H9 (cell line): Measurements from ENCODE around the gene TFF2. TPM values are rescaled to one million over a fixed set of nuclear protein-coding genes. Genes with fewer than 3 reads are reported as not detected.
A peak's percentile ranks its signal among the peaks of the same experiment; 100 is the strongest.

Experiments
- DNase-seq: peaks from one replicate; pipeline ENCODE4 v3.0.0-alpha.2; 2017
- H2AFZ ChIP-seq: one replicate; pipeline ENCODE4 v1.6.1; 2013; ENCODE audit warnings: mild to moderate bottlenecking, low read length, control low read depth, moderate library complexity
- H2AK5ac ChIP-seq: 2 replicates; pipeline ENCODE4 v1.6.1; 2013; ENCODE audit warnings: low read length, control low read depth, mixed read lengths; ENCODE audit not compliant: insufficient read length
- H2BK120ac ChIP-seq: one replicate; pipeline ENCODE4 v1.6.1; 2013; ENCODE audit warnings: low read depth, mild to moderate bottlenecking, low read length, control low read depth, inconsistent platforms; ENCODE audit not compliant: poor library complexity, severe bottlenecking
- H2BK12ac ChIP-seq: 2 replicates; pipeline ENCODE4 v1.6.1; 2013; ENCODE audit warnings: low read length, control low read depth, mixed read lengths, low read depth; ENCODE audit not compliant: insufficient read length
- H2BK15ac ChIP-seq: 2 replicates; pipeline ENCODE4 v1.6.1; 2013; ENCODE audit warnings: low read depth, low read length, control low read depth
- H2BK20ac ChIP-seq: one replicate; pipeline ENCODE4 v1.6.1; 2013; ENCODE audit warnings: low read depth, mild to moderate bottlenecking, low read length, control low read depth, inconsistent platforms; ENCODE audit not compliant: poor library complexity, severe bottlenecking
- H2BK5ac ChIP-seq: 2 replicates; pipeline ENCODE4 v1.6.1; 2013; ENCODE audit warnings: low read length, control low read depth, mixed read lengths; ENCODE audit not compliant: insufficient read length
- H3K14ac ChIP-seq: 2 replicates; pipeline ENCODE4 v1.6.1; 2013; ENCODE audit warnings: low read length, control low read depth; ENCODE audit not compliant: insufficient read depth
- H3K18ac ChIP-seq: 2 replicates; pipeline ENCODE4 v1.6.1; 2013; ENCODE audit warnings: low read depth, mild to moderate bottlenecking, mixed read lengths, low read length, control low read depth; ENCODE audit not compliant: insufficient read length
- H3K23ac ChIP-seq: 2 replicates; pipeline ENCODE4 v1.6.1; 2013; ENCODE audit warnings: low read length, control low read depth, mixed read lengths, low read depth; ENCODE audit not compliant: insufficient read length
- H3K23me2 ChIP-seq: 2 replicates; pipeline ENCODE4 v1.6.1; 2013; ENCODE audit warnings: low read depth, mild to moderate bottlenecking, mixed read lengths, low read length, control low read depth; ENCODE audit not compliant: insufficient read length, poor library complexity, severe bottlenecking
- H3K27ac ChIP-seq: 2 replicates; pipeline ENCODE4 v1.5.1; 2013; ENCODE audit warnings: low read length, control low read depth, mixed read lengths, low read depth; ENCODE audit not compliant: insufficient read length
- H3K27me3 ChIP-seq: 2 replicates; pipeline ENCODE4 v1.6.1; 2013; ENCODE audit warnings: low read length, control low read depth, inconsistent platforms; ENCODE audit not compliant: insufficient read depth
- H3K4ac ChIP-seq: 2 replicates; pipeline ENCODE4 v1.6.1; 2013; ENCODE audit warnings: low read depth, mild to moderate bottlenecking, control low read depth, inconsistent platforms, low read length, moderate library complexity
- H3K4me1 ChIP-seq: 2 replicates; pipeline ENCODE4 v1.6.1; 2013; ENCODE audit warnings: low read length, control low read depth, inconsistent platforms; ENCODE audit not compliant: insufficient read depth
- H3K4me2 ChIP-seq: 2 replicates; pipeline ENCODE4 v1.6.1; 2013; ENCODE audit warnings: low read length, control low read depth, mixed read lengths; ENCODE audit not compliant: insufficient read length, insufficient read depth
- H3K56ac ChIP-seq: 2 replicates; pipeline ENCODE4 v1.6.1; 2013; ENCODE audit warnings: low read depth, mild to moderate bottlenecking, mixed read lengths, low read length, control low read depth; ENCODE audit not compliant: insufficient read length
- H3K79me1 ChIP-seq: 2 replicates; pipeline ENCODE4 v1.6.1; 2013; ENCODE audit warnings: low read depth, mild to moderate bottlenecking, moderate library complexity, low read length, control low read depth, inconsistent platforms; ENCODE audit not compliant: insufficient read depth, poor library complexity, severe bottlenecking
- H3K79me2 ChIP-seq: 2 replicates; pipeline ENCODE4 v1.6.1; 2013; ENCODE audit warnings: low read length, control low read depth, inconsistent platforms; ENCODE audit not compliant: insufficient read depth
- H3K9ac ChIP-seq: 2 replicates; pipeline ENCODE4 v1.6.1; 2013; ENCODE audit warnings: low read length, control low read depth, mixed read lengths; ENCODE audit not compliant: insufficient read length; ENCODE audit errors: extremely low read depth
- H3K9me3 ChIP-seq: one replicate; pipeline ENCODE4 v1.6.1; 2013; ENCODE audit warnings: low read depth, low read length, inconsistent platforms; ENCODE audit not compliant: control insufficient read depth
- H3T11ph ChIP-seq: one replicate; pipeline ENCODE4 v1.6.1; 2013; ENCODE audit warnings: mild to moderate bottlenecking, low read length, control low read depth, inconsistent platforms
- H4K20me1 ChIP-seq: one replicate; pipeline ENCODE4 v1.6.1; 2013; ENCODE audit not compliant: control insufficient read depth, insufficient read length, insufficient read depth
- H4K5ac ChIP-seq: 2 replicates; pipeline ENCODE4 v1.6.1; 2013; ENCODE audit warnings: low read depth, mild to moderate bottlenecking, mixed read lengths, low read length, control low read depth; ENCODE audit not compliant: insufficient read length
- H4K8ac ChIP-seq: replicated peaks from 2 replicates; pipeline ENCODE4 v1.6.1; 2013; ENCODE audit warnings: low read length, control low read depth, mixed read lengths, low read depth; ENCODE audit not compliant: insufficient read length
- H4K91ac ChIP-seq: 2 replicates; pipeline ENCODE4 v1.6.1; 2013; ENCODE audit warnings: low read depth, mild to moderate bottlenecking, moderate library complexity, mixed read lengths, low read length, control low read depth; ENCODE audit not compliant: insufficient read length
- H3K27ac Mint-ChIP-seq, 3 experiments: 2 replicates in 2 of 3; 3 replicates in 1 of 3; pipeline ENCODE4 v1.8.0; 2020 to 2021; ENCODE audit warnings: mixed read lengths in 3 of 3, mild to moderate bottlenecking in 1 of 3, moderate library complexity in 1 of 3
- H3K27me3 Mint-ChIP-seq: 2 replicates; pipeline ENCODE4 v1.8.0; 2021; ENCODE audit warnings: low read depth, mild to moderate bottlenecking, moderate library complexity, mixed read lengths
- H3K36me3 Mint-ChIP-seq, 3 experiments: 2 replicates in 2 of 3; 3 replicates in 1 of 3; pipeline ENCODE4 v1.8.0; 2020 to 2021; ENCODE audit warnings: low read depth in 3 of 3, mixed read lengths in 3 of 3; ENCODE audit not compliant: insufficient read depth in 1 of 3
- H3K4me1 Mint-ChIP-seq, 2 experiments: 2 replicates each; pipeline ENCODE4 v1.8.0; 2020; ENCODE audit warnings: mixed read lengths in 2 of 2
- H3K4me3 Mint-ChIP-seq, 2 experiments: 2 replicates in 1 of 2; 3 replicates in 1 of 2; pipeline ENCODE4 v1.8.0; 2020 to 2021; ENCODE audit warnings: mild to moderate bottlenecking in 2 of 2, mixed read lengths in 2 of 2, moderate library complexity in 1 of 2
- H3K9me3 Mint-ChIP-seq, 2 experiments: 2 replicates in 1 of 2; 3 replicates in 1 of 2; pipeline ENCODE4 v1.8.0; 2020; ENCODE audit warnings: mild to moderate bottlenecking in 2 of 2, mixed read lengths in 2 of 2, moderate library complexity in 1 of 2
- CTCF ChIP-seq: fragments of 200-600 bp; sonication (generic); conservative IDR thresholded peaks from 3 replicates; pipeline ENCODE4 v1.8.0; 2021; ENCODE audit warnings: antibody characterized with exemption, mild to moderate bottlenecking
- WGBS: extraction: QIAGEN DNeasy Blood & Tissue Kit; methylation state at CpG from one replicate; pipeline ENCODE4 v1.1.7; 2013; ENCODE audit warnings: missing lambda C conversion rate, low lambda C conversion rate, mixed read lengths; ENCODE audit not compliant: insufficient read length; ENCODE audit errors: extremely low coverage; 5-methylcytosine and 5-hydroxymethylcytosine counted together
- total RNA-seq: library from RNA; stranded (reverse); gene quantifications from 2 replicates; pipeline ENCODE4 v1.2.1, GENCODE V29; 2021

Gene TFF2
- total RNA-seq, 1 experiment from 2014 or later: not detected

GRCh38 chr21:42360317-42360716 lies 9.5 kb upstream of the TFF2 start:
- no peak overlapping the region for H4K5ac ChIP-seq
- no peak overlapping the region for H2BK15ac ChIP-seq
- no peak overlapping the region for H2BK120ac ChIP-seq
- H3K27me3 ChIP-seq: no peaks in the 10 kb centered on the region
- no peak for DNase-seq
- H2AK5ac ChIP-seq: no peak overlapping the region
- no peak overlapping the region for H2BK20ac ChIP-seq
- no peak overlapping the region for H3K4ac ChIP-seq
- Mint-ChIP-seq H3K4me3 (no peak overlapping the region), H3K36me3 (peaks cover 3 to 5% (median 4%) of the 10 kb centered on the region in 3 experiments; a peak in 6 of 7 replicates), H3K4me1 (no peaks in the 10 kb centered on the region), H3K27ac (no peak overlapping the region), H3K9me3 (peaks cover 9 to 18% of the 10 kb centered on the region in 2 experiments), H3K27me3 (peaks cover 5% of the 10 kb centered on the region)
- H3K4me1 ChIP-seq: no peaks in the 10 kb centered on the region
- H3K9ac ChIP-seq: no peak overlapping the region
- peak; percentile 57 for TF ChIP-seq CTCF
- H2BK5ac ChIP-seq: no peak overlapping the region
- no peaks in the 10 kb centered on the region for H3K79me1 ChIP-seq
- no peak overlapping the region for H3T11ph ChIP-seq
- WGBS: no CpG with 5 or more reads among the region's 2 CpGs
- H4K8ac ChIP-seq: no peak overlapping the region
- H3K56ac ChIP-seq: no peak overlapping the region
- no peak overlapping the region for H3K23ac ChIP-seq
- no peak overlapping the region for H3K4me2 ChIP-seq
- no peak overlapping the region for H4K91ac ChIP-seq
- no peaks in the 10 kb centered on the region for H4K20me1 ChIP-seq
- no peak overlapping the region for H3K27ac ChIP-seq
- H3K14ac ChIP-seq: no peak overlapping the region
- H2AFZ ChIP-seq: no peak overlapping the region
- H3K18ac ChIP-seq: no peak overlapping the region
- no peaks in the 10 kb centered on the region for H3K23me2 ChIP-seq
- no peaks in the 10 kb centered on the region for H3K79me2 ChIP-seq
- no peaks in the 10 kb centered on the region for H3K9me3 ChIP-seq
- no peak overlapping the region for H2BK12ac ChIP-seq
